ENCODE measurements around the gene FAM221A.

DNA sequence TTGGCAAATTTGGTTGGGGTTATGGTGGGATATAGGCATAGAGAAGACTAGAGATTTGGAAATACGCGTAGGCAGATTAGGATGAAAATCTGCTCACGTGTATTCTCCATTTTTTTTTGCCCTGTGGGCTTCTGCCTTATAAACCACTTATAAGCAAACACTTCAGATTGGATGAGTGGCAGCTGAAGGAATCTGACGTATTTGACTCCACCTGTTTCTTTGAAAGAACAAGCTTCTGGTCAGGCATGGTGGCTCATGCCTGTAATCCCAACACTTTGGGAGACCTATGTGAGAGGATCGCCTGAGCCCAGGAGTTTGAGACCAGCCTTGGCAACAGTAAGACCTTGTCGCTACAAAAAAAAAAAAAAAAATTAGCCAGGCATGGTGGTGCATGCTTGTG lies 35.1 kb downstream of the FAM221A start:
- TF ChIP-seq, protein P1, sequence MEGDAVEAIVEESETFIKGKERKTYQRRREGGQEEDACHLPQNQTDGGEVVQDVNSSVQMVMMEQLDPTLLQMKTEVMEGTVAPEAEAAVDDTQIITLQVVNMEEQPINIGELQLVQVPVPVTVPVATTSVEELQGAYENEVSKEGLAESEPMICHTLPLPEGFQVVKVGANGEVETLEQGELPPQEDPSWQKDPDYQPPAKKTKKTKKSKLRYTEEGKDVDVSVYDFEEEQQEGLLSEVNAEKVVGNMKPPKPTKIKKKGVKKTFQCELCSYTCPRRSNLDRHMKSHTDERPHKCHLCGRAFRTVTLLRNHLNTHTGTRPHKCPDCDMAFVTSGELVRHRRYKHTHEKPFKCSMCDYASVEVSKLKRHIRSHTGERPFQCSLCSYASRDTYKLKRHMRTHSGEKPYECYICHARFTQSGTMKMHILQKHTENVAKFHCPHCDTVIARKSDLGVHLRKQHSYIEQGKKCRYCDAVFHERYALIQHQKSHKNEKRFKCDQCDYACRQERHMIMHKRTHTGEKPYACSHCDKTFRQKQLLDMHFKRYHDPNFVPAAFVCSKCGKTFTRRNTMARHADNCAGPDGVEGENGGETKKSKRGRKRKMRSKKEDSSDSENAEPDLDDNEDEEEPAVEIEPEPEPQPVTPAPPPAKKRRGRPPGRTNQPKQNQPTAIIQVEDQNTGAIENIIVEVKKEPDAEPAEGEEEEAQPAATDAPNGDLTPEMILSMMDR (IDR thresholded peaks at IDR 0.05), result no peak
- TF ChIP-seq POLR2A (IDR thresholded peaks at IDR 0.05) (no peak), EP300 (IDR thresholded peaks at IDR 0.05) (no peak)

Data from ovary (tissue), 3 donors.